Stomach smooth muscle (tissue), 2 donors: ENCODE measurements around the gene PDZK1IP1.
"Not testable (repeated sequence)": the region's sequence is repeated elsewhere in the genome, so short reads cannot be mapped to it uniquely, and the experiment has no call there.

Source experiments
- H3K27ac ChIP-seq: one replicate; pipeline ENCODE4 v1.7.0; 2013; ENCODE audit warnings: mild to moderate bottlenecking, low read length, inconsistent platforms
- H3K27me3 ChIP-seq, 2 donors: one replicate each; pipeline ENCODE4 v1.7.0; 2013; ENCODE audit warnings: low read length in 2 of 2; ENCODE audit not compliant: insufficient read depth in 2 of 2, control insufficient read depth in 1 of 2
- H3K36me3 ChIP-seq, 2 donors: one replicate each; pipeline ENCODE4 v1.7.0; 2013; ENCODE audit warnings: low read length in 2 of 2; ENCODE audit not compliant: control insufficient read depth in 2 of 2, insufficient read depth in 2 of 2
- H3K4me1 ChIP-seq: one replicate; pipeline ENCODE4 v1.7.0; 2013; ENCODE audit warnings: low read length; ENCODE audit not compliant: control insufficient read depth, insufficient read depth
- H3K4me3 ChIP-seq, 2 donors: one replicate each; pipeline ENCODE4 v1.7.0; 2013; ENCODE audit warnings: low read length in 2 of 2
- H3K9ac ChIP-seq, 2 donors: one replicate each; pipeline ENCODE4 v1.7.0; 2013; ENCODE audit warnings: low read length in 2 of 2, mild to moderate bottlenecking in 1 of 2
- H3K9me3 ChIP-seq, 2 donors: one replicate each; pipeline ENCODE4 v1.7.0; 2013; ENCODE audit warnings: low read length in 2 of 2; ENCODE audit not compliant: control insufficient read depth in 2 of 2
- donor health status: healthy.
- donor health status: Pancreatic carcinoma.

PDZK1IP1 gene

DNA sequence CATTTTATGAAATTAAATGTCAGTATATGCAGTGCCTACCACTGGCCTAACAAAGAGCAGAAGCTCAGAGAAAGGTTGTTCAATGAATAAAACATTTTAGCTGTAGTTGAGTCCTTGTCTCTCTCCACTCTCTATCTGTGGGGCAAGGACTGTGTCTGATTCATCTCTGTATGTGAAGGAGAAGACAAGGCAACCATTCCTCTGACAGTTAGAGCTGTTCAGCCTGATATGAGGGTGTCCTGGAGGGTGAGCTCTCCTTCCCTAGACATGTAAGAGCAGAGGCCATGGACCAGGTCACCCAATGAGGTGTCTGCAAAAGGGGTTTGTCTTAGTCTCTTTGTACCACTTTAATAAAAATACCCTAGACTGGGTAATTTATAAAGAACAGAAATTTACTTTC is 4.5 kb upstream of the PDZK1IP1 start:
- Histone ChIP-seq H3K9me3 (no peaks in the 10 kb centered on the region), H3K9ac (no peak overlapping the region), H3K36me3 (no peaks in the 10 kb centered on the region), H3K4me3 (no peak overlapping the region), H3K27me3 (peaks cover 9 to 15% of the 10 kb centered on the region in 2 donors), H3K4me1 (peaks cover 25% of the 10 kb centered on the region), H3K27ac (no peak overlapping the region)

DNA sequence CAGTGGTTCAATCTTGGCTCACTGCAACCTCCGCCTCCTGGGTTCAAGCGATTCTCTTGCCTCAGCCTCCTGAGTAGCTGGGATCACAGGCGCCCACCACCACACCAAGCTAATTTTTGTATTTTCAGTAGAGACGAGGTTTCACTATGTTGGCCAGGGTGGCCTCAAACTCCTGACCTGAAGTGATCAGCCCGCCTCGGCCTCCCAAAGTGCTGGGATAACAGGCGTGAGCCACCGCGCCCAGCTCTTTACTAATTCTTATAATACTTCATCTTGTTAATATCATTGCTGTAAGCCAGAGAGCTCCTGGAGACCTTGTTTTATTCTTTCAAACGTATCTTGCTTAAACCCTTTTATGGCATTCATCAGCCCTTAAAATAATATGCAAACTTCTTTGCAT is 3.7 kb upstream of the PDZK1IP1 start:
- H3K4me3 ChIP-seq, H3K9ac ChIP-seq, H3K27ac ChIP-seq, H3K36me3 ChIP-seq, H3K9me3 ChIP-seq: not testable (repeated sequence)
- H3K27me3 ChIP-seq: peaks cover 6 to 13% of the 10 kb centered on the region in 2 donors
- H3K4me1 ChIP-seq: peaks cover 25% of the 10 kb centered on the region

DNA sequence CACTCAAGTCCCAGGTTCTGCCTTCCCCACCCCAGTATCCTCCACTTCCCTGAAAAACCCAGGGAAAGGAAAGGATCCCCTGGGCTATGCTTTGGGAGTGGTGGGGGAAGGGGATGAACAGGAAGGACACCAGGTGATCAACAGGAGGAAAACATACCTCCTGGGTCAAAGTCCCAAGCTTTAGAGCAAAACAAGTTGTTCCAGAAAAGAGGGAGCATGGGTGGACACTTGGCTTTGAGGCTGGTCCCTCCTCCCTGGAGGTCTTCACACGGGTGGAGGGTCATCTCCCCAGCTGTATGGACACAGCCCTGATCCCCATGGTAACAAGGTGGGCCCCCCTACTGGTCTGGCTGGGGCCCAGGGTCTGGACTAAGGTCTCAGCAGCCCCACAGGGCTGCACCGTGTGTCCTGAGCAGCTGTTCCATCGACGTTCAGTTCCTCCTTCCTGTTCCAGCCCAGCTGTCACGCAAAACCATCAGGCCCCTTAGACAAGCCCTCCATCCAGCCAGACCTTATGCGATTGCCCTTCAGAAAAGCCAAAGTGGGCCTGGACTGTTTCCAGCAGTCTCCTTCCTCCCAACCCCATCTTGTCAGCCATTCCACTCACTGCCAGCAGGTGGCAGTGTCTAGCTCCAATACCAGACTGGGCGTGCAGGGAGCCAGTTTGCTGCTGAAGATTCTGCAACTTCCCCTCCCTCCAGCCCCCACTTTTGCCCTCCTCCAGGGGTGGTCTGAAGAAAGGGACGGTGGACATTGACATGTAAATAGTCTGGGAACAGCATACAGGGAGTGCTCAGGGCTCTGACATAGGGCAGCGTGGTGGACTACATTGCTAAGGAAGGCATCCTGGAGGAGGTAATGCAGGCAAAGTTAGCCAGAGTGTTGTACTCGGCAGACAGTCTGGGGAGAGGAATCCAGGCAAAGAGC is 2.9 kb upstream of the PDZK1IP1 start:
- Histone ChIP-seq H3K4me3 (no peak overlapping the region), H3K27ac (no peak overlapping the region), H3K4me1 (peaks cover 25% of the 10 kb centered on the region), H3K27me3 (peaks cover 6 to 9% of the 10 kb centered on the region in 2 donors), H3K36me3 (no peaks in the 10 kb centered on the region), H3K9me3 (no peaks in the 10 kb centered on the region), H3K9ac (no peak overlapping the region)

DNA sequence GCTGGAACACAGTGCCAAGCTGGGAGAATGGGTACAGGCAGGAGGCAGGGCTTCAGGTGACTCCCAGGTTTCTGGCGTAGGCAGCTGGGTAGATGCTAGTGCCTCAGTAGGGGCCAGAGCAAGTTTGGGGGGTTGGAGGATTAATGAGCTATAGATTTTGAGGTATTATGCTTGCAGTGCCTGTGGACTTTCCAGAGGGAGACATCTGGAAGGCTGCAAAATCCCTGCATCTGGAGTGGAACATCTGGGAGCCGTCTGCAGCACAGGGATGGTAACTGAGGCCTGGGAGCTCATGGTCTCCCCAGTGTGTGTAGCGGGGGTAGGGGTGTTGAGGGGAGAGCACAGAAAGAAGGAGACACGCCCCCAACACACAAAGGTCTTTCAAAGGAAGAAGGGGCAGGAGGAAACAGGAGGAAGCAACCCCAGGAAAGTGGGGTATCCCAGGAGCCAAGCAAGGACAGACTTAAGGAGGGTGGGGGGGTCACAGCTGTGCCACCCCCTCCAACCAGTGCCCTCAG is 2.2 kb upstream of the PDZK1IP1 start:
- no peaks in the 10 kb centered on the region for H3K36me3 ChIP-seq
- H3K4me1 ChIP-seq: peaks cover 25% of the 10 kb centered on the region
- H3K9ac ChIP-seq: no peak overlapping the region
- no peak overlapping the region for H3K27ac ChIP-seq
- no peaks in the 10 kb centered on the region for H3K9me3 ChIP-seq
- peaks cover 6 to 9% of the 10 kb centered on the region in 2 donors for H3K27me3 ChIP-seq
- no peak overlapping the region for H3K4me3 ChIP-seq

DNA sequence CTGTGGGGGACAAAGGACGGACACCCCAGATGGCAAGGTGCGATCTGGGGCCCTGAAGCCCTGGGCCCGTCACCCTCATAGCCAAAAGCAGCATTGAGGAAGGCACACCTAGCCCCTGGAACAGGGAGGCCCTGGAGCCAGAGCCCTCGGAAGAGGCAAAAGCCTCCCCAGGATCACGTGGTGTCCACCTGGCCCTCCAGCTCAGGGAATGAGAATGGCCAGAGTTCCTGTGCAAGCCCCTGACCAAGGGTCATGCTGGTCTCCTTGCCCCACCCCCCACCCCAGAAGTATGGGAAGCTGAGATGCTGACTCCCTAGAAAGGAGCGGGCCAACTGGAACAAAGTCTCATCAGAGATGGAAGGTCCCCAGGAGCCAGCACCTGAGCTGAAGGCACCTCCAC is 1.0 kb upstream of the PDZK1IP1 start:
- Histone ChIP-seq H3K27ac (no peak overlapping the region), H3K36me3 (no peaks in the 10 kb centered on the region), H3K9me3 (no peaks in the 10 kb centered on the region), H3K9ac (no peak overlapping the region), H3K4me1 (peaks cover 25% of the 10 kb centered on the region), H3K27me3 (peaks cover 3 to 6% of the 10 kb centered on the region in 2 donors), H3K4me3 (no peak overlapping the region)

DNA sequence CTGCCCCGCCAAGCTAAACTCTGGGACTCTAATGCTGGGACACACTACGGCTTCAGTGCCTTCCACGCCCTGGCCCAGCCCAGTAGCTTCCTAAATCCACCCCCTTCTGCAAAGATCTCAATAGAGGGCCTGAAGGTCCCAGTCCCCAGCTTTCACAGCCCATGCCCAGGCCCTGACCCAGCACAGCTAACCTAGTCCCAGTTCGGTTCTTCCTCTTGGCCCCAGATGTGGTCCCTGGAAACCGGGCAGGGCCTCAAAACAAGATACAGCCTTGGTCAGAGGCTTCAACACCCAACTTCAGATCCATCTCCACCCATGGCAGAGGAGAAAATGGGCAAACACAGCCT is 646 bp upstream of the PDZK1IP1 start:
- H3K9ac ChIP-seq: no peak overlapping the region
- H3K27ac ChIP-seq: peak overlapping the region; percentile 24
- H3K36me3 ChIP-seq: no peaks in the 10 kb centered on the region
- no peak overlapping the region for H3K4me3 ChIP-seq
- no peaks in the 10 kb centered on the region for H3K9me3 ChIP-seq
- H3K4me1 ChIP-seq: peaks cover 25% of the 10 kb centered on the region
- H3K27me3 ChIP-seq: peaks cover 3 to 6% of the 10 kb centered on the region in 2 donors

DNA sequence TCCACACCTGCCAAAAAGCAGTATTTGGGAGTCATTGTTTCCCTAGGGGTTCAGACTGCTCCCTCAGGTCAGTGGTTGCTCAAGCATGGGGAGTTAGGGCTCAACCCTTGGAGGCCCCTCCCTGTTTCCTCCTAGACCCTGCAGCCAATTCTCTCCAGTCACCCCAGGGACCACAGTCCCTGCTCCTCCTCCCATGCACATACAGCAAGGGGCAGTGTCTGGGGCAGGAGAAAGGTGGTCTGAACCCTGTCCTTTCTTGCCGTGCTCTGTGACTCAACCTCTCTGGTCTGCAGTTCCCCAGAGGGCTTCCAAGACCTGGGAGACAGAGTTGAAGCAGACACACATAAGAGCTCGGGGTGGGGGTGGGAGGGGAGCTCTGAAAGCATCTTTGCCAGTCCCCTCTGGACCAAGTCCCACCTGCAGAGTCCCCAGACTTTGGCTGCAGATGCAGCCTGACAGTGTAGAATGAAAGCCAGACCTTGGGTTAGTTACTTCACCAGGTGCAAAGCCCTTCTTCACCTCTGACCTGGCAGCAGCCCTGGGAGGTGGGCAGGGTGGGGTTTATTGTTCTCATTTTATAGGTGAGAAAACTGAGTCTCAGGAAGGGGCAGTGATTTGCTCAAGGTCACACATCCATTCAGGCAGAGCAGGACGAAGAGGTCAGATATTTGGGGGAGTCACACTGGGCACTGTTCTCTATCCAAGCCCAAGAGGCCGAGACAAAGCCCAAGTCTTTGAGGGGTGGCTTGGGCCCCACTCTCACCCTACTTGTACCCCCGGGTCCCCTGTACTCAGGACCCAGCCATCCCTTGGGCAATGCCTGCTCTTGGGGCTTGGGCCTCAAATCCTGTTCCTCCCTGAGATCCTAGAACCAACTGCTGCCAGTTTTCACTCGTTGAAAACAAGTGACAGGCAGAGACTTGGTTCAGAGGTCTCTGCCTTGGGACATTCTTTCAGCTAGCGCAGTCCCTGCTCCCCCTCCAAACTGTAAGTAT is 748 bp downstream of the PDZK1IP1 start:
- Histone ChIP-seq H3K9me3 (no peaks in the 10 kb centered on the region), H3K4me3 (no peak overlapping the region), H3K9ac (no peak overlapping the region), H3K36me3 (no peaks in the 10 kb centered on the region), H3K4me1 (peaks cover 25% of the 10 kb centered on the region), H3K27ac (no peak overlapping the region), H3K27me3 (peaks cover 0 to 2% of the 10 kb centered on the region in 2 donors)

DNA sequence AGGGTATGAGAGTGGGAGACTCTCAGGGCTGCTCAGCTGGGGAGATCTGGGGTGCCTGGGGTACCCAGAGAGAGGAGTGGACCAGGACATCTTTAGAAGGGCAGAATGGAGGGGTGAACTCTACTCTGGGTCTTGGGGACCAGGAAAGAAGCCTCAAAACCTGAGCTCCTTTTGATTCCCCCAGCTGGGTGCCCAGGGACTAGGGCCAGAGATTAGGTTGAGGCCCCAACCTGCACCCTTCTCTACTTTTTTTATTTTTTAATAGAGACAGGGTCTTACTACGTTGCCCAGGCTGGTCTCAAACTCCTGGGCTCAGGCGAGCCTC is 1.9 kb downstream of the PDZK1IP1 start:
- H3K9me3 ChIP-seq: no peaks in the 10 kb centered on the region

DNA sequence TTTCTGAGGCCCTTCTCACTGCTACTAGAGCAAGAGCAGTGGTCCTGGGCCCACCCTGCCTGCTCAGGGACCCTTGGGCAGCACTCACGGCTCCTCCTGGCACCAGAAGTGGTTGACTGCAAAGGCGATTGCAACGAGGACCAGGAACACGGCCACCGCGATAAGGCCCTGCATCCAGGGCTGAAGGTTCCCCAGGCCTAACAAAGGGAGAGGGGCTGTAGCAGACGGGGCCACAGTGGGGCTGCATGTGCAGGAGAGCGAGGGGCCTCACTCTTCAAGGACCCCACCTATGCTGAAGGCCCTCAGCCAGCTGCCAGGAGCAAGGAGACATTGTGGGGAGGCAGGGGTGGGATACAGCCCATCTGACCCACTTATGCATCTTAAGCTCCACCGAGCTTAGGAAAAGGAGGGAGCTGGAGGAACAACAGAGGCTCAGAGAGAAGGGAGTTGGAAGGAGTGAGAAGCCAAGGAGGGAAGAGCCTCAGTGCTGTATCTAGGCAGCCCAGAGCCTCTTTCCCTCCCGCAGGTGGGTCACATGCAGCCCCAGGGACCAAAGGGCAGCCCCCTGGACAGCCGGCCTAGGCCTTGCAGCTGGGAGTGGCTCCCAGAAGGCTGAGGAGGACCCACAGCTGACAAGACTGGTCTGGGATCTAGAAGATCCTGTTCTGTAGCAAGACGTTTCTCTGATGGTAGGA is 2.5 kb downstream of the PDZK1IP1 start:
- no peaks in the 10 kb centered on the region for H3K9me3 ChIP-seq
- H3K27ac ChIP-seq: no peak overlapping the region
- H3K4me1 ChIP-seq: peaks cover 19% of the 10 kb centered on the region
- H3K9ac ChIP-seq: no peak overlapping the region
- no peaks in the 10 kb centered on the region for H3K36me3 ChIP-seq
- H3K4me3 ChIP-seq: no peak overlapping the region
- H3K27me3 ChIP-seq: peaks cover 0 to 14% of the 10 kb centered on the region in 2 donors

More for the DNA sequence above, 1.9 kb downstream of the PDZK1IP1 start:
- Histone ChIP-seq H3K36me3 (no peaks in the 10 kb centered on the region), H3K27ac (no peak overlapping the region), H3K9ac (no peak overlapping the region), H3K4me1 (peaks cover 23% of the 10 kb centered on the region), H3K4me3 (no peak overlapping the region), H3K27me3 (peaks cover 0 to 9% of the 10 kb centered on the region in 2 donors)
